ENCODE data around the gene ADAM12. TPM values are rescaled to one million over a fixed set of nuclear protein-coding genes. Genes with fewer than 3 reads are reported as not detected.

Gene ADAM12
- total RNA-seq, 1 donor from 2014 or later = 3.7 TPM

- no peaks in the 10 kb centered on the region for H3K27me3 ChIP-seq
- H3K4me3 ChIP-seq = no peak overlapping the region
- intact Hi-C loops (cut with DNase I) = no loop called here
- no peak for TF ChIP-seq POLR2AphosphoS5 (IDR thresholded peaks at IDR 0.05; ENCODE audit: insufficient read depth in 1 of 2, low read depth in 1 of 2)
- no peak for TF ChIP-seq CTCF (IDR thresholded peaks at IDR 0.05)
- no peak for TF ChIP-seq POLR2A (IDR thresholded peaks at IDR 0.05)
- H3K9me3 ChIP-seq = no peaks in the 10 kb centered on the region
- H3K27ac ChIP-seq = no peak overlapping the region
- no peak for DNase-seq (ENCODE audit: extremely low spot score in 2 of 2)
- H3K4me1 ChIP-seq = no peaks in the 10 kb centered on the region
- no peaks in the 10 kb centered on the region for H3K36me3 ChIP-seq
Measured at GRCh38 chr10:126118476-126118875, 269.8 kb downstream of the ADAM12 start.

- peak in 1 of 2 donors; percentile 60 for DNase-seq (ENCODE audit: extremely low spot score in 2 of 2)
- intact Hi-C loops (cut with DNase I) = no loop called here
- Histone ChIP-seq H3K4me3 (no peak overlapping the region), H3K4me1 (no peaks in the 10 kb centered on the region), H3K9me3 (no peaks in the 10 kb centered on the region), H3K27me3 (no peaks in the 10 kb centered on the region), H3K36me3 (no peaks in the 10 kb centered on the region), H3K27ac (no peak overlapping the region)
- TF ChIP-seq CTCF (IDR thresholded peaks at IDR 0.05) (no peak), POLR2AphosphoS5 (IDR thresholded peaks at IDR 0.05; ENCODE audit: insufficient read depth in 1 of 2, low read depth in 1 of 2) (no peak), POLR2A (IDR thresholded peaks at IDR 0.05) (no peak)
Measured at GRCh38 chr10:126117196-126117595, 271.1 kb downstream of the ADAM12 start.

GRCh38 chr10:126115886-126116285 is 272.4 kb downstream of the ADAM12 start:
- Histone ChIP-seq H3K4me3 (no peak overlapping the region), H3K4me1 (peaks cover 5% of the 10 kb centered on the region), H3K36me3 (no peaks in the 10 kb centered on the region), H3K27me3 (no peaks in the 10 kb centered on the region), H3K27ac (no peak overlapping the region), H3K9me3 (no peaks in the 10 kb centered on the region)
- no peak for TF ChIP-seq POLR2A (IDR thresholded peaks at IDR 0.05)
- TF ChIP-seq CTCF (IDR thresholded peaks at IDR 0.05) = no peak
- no peak for TF ChIP-seq POLR2AphosphoS5 (IDR thresholded peaks at IDR 0.05; ENCODE audit: insufficient read depth in 1 of 2, low read depth in 1 of 2)
- no peak for DNase-seq (ENCODE audit: extremely low spot score in 2 of 2)
- intact Hi-C loops (cut with DNase I) = no loop called here

- TF ChIP-seq POLR2A (IDR thresholded peaks at IDR 0.05) = no peak
- TF ChIP-seq POLR2AphosphoS5 (IDR thresholded peaks at IDR 0.05; ENCODE audit: insufficient read depth in 1 of 2, low read depth in 1 of 2) = no peak
- no peak for TF ChIP-seq CTCF (IDR thresholded peaks at IDR 0.05)
Measured at GRCh38 chr10:126114884-126115555, 273.3 kb downstream of the ADAM12 start.

GRCh38 chr10:126111516-126111915 is 276.8 kb downstream of the ADAM12 start:
- intact Hi-C loops (cut with DNase I) = no loop called here

More at GRCh38 chr10:126114884-126115555, 273.3 kb downstream of the ADAM12 start:
- no peaks in the 10 kb centered on the region for H3K27me3 ChIP-seq
- H3K4me3 ChIP-seq = no peak overlapping the region
- DNase-seq (ENCODE audit: extremely low spot score in 2 of 2) = peak in 1 of 2 donors; percentile 8
- no peak overlapping the region for H3K27ac ChIP-seq
- intact Hi-C loops (cut with DNase I) = no loop called here
- H3K4me1 ChIP-seq = peaks cover 7% of the 10 kb centered on the region
- H3K36me3 ChIP-seq = no peaks in the 10 kb centered on the region
- H3K9me3 ChIP-seq = no peaks in the 10 kb centered on the region

More at GRCh38 chr10:126111516-126111915, 276.8 kb downstream of the ADAM12 start:
- Histone ChIP-seq H3K27ac (no peak overlapping the region), H3K4me3 (no peak overlapping the region), H3K27me3 (no peaks in the 10 kb centered on the region), H3K36me3 (no peaks in the 10 kb centered on the region), H3K9me3 (no peaks in the 10 kb centered on the region), H3K4me1 (peaks cover 7% of the 10 kb centered on the region)
- no peak for TF ChIP-seq CTCF (IDR thresholded peaks at IDR 0.05)
- TF ChIP-seq POLR2AphosphoS5 (IDR thresholded peaks at IDR 0.05; ENCODE audit: insufficient read depth in 1 of 2, low read depth in 1 of 2) = no peak
- TF ChIP-seq POLR2A (IDR thresholded peaks at IDR 0.05) = no peak
- no peak for DNase-seq (ENCODE audit: extremely low spot score in 2 of 2)
